WI38 (cell line): ENCODE measurements around the gene UBE2D2.

Experiments used
- H3K4me3 ChIP-seq: 2 replicates; pipeline ENCODE4 v1.5.1; 2011; ENCODE audit warnings: low read depth, mild to moderate bottlenecking, control low read depth, low read length
- TF ChIP-seq, protein P1 (sequence below): IDR thresholded peaks from 2 replicates; pipeline ENCODE4 v1.5.1; 2012; ENCODE audit warnings: low read depth, mild to moderate bottlenecking, control low read depth, low read length

The UBE2D2 gene

DNA sequence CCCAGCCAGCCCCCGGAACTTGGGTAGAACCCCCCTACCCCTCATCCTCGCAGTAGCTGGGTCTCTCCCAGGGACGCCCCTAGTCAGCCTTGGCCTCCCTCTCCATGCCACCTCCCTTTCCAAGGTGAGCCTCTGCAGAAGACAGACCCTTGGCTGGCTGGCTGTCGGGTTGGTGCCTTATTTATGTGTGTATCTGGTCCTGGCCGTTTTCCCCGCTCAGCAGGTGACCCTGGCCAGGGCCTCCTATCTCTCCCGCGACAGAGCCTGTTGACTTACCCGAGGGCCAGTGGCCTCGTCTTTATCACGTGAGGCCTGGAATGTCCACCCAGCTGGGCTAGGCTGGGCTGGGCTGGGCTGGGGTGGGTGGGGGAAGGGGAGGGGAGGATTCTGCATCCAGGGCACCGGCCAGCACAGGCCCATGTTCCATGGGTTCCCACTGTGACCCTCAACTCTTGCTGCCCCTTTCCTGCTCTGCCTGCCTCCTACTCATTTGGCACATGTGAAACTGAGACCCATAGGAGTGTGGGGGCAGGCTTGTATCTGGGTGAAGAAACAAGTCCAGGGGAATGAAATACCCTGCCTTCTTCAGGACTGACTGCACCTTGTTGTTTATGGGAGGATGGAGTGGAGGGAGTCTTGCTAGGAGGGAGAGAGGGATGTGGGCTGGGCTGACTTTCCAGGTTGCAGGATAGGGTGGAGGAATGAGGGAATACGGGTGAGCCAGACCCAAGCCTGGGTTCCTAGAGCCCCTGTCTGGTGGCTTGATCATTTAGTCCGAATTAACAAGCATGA lies 90.1 kb downstream of the UBE2D2 start:
- TF ChIP-seq, protein P1, sequence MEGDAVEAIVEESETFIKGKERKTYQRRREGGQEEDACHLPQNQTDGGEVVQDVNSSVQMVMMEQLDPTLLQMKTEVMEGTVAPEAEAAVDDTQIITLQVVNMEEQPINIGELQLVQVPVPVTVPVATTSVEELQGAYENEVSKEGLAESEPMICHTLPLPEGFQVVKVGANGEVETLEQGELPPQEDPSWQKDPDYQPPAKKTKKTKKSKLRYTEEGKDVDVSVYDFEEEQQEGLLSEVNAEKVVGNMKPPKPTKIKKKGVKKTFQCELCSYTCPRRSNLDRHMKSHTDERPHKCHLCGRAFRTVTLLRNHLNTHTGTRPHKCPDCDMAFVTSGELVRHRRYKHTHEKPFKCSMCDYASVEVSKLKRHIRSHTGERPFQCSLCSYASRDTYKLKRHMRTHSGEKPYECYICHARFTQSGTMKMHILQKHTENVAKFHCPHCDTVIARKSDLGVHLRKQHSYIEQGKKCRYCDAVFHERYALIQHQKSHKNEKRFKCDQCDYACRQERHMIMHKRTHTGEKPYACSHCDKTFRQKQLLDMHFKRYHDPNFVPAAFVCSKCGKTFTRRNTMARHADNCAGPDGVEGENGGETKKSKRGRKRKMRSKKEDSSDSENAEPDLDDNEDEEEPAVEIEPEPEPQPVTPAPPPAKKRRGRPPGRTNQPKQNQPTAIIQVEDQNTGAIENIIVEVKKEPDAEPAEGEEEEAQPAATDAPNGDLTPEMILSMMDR: no peak
- no peak overlapping the region for H3K4me3 ChIP-seq

DNA sequence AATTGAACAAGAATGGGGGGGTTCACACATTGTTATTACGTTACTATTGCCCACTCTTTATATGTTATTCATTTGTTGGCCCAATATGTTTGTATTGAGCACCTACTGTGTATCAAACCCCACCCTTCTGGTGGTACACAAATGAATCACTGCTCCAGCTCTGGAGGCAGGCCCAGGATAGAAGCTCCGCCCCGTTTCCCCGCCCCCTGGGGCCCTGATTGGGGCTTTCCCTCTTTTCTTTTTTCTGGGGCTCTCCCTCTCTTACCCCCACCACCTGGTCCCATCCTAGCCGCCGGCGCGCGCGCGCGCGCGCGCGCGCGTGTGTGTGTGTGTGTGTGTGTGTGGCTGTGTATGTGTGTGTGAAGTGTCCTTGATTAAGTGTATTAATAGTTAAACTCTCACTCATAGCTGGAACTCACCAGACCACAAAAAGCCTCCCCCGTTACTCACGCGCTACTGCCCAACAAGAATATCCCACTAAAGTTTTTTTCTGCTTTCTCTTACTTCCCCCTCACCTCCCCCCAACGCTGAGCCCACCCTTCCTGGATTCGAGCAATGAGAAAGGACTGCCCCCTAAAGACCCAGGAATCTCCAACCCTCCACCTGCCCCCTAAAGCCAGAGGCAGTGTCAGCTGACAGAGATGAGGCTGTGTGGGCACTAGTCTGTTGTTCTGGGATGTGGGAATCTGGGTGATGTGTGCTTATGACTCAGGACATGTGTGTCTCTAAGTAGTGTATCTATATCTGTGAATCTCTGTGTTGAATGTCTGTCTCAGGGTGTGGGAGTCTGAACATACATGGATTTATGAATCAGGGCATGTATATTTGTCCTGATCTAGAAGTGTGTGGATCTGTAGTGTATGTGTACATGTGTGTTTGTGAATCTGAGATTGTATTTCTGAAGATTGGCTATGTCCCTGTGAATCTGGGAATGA lies 91.0 kb downstream of the UBE2D2 start:
- TF ChIP-seq, protein P1: no peak
- peak overlapping the region; percentile 8; the same call in 1 of the 2 replicates for H3K4me3 ChIP-seq

DNA sequence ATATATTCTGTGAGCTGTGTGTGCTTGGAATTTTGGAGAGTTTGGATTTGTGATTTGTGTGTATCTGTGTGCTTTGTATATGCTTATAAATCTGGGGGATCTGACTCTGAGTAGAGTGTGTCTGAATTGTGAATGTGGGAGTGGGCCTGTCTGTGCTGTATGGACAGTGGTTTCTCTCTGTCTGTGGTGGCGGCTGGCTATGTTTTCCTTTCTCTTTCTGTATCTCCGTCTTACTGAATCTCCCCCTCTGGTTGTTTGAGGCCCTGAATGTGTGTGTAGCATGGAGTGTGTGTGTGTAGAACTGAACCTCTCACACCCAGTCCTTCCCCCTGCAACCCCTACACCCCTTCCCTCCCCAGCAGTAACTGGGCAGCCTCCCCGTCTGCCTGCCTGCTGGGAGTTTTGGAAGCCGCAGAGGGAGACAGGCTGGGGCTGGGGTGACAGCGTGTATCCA lies 91.7 kb downstream of the UBE2D2 start:
- H3K4me3 ChIP-seq: no peak overlapping the region
- TF ChIP-seq, protein P1: no peak

DNA sequence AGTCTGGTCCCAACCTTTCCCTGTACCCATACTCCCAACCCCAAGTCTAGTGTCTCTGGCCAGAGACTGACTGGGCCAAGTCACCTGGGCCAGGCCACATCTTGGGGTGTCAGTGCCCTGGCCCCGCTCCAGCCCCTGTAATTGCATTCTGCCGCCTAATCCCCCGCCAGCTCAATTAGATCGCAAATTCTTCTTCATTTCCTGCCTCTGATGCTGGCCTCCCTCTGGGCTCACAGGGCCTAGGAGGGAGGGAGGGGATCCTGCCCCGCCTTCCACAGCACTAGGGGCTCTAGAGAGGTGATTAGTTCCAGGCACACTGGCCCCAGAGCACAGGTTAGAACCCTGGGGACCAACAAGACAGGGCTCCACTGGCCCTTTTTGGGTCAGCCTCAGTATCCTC lies 92.5 kb downstream of the UBE2D2 start:
- H3K4me3 ChIP-seq: no peak overlapping the region

DNA sequence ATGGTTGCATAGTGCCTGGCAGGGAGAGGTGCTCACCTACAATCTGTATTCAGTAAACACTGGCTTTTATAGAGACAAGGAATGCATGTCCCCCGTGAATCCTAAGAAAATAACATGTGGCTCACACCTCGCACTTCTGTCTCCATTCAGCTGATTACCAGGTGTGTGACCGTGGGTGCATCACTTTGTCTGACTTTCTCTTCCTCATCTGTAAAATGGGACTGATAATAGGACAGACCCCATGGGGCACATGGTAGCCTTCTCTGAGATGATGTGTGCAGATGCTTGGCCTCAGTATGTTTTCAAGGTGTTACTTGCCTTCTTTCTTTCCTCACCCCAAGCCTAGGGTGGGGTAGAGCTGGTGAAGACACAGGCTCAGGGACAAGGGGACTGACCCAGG lies 93.3 kb downstream of the UBE2D2 start:
- no peak overlapping the region for H3K4me3 ChIP-seq
- TF ChIP-seq, protein P1: no peak

More for the DNA sequence above, 92.5 kb downstream of the UBE2D2 start:
- TF ChIP-seq, protein P1: no peak

DNA sequence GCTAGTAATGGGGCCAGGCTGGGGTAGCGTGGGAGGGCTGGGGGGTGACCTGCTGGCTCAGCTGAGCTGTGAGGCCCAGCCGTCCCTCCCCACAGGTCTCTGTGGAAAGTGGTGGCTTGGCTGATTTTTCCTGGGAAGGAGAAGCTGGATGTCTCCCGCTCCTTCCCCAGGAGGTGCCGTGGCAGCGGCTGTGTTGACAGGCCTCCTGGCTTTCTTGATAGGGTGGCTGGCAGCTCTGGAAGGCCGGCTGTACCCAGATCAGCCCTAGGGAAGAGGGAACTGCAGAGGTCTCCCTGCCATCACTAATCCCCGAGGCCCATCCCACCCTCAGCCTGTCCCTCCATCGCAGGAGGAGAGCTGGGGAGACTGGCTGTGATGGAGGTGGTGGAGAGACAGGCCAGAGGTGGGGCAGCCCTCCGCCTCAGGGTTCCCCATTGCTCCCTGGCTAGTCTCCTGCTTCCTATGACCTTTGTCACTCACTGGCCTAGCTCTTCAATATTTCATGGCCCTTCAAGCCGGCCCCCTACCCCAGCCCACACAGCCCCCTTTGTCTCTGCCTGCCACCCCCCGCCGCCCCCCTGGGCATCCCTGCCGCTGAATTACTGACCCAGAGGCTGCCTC lies 93.8 kb downstream of the UBE2D2 start:
- TF ChIP-seq, protein P1: no peak
- no peak overlapping the region for H3K4me3 ChIP-seq
